HL-60 (cell line): Measurements from ENCODE around the gene PRM3. TPM values are rescaled to one million over a fixed set of nuclear protein-coding genes. Genes with fewer than 3 reads are reported as not detected.

Experiments used
- DNase-seq, 2 experiments: peaks; one replicate each; pipeline ENCODE4 v3.0.0-alpha.2; 2010 to 2020; ENCODE audit warnings: low read depth in 1 of 2, low spot score in 1 of 2
- H3K27ac ChIP-seq: fragments of 250-450 bp; sonication (Bioruptor Pico); replicated peaks from 2 replicates; pipeline ENCODE4 v1.5.1; 2020; ENCODE audit warnings: mild to moderate bottlenecking, moderate library complexity
- H3K27me3 ChIP-seq: fragments of 250-450 bp; sonication (Bioruptor Pico); 2 replicates; pipeline ENCODE4 v1.5.1; 2021; ENCODE audit warnings: mild to moderate bottlenecking, moderate library complexity; ENCODE audit not compliant: insufficient read depth, poor library complexity, severe bottlenecking
- H3K4me3 ChIP-seq: replicated peaks from 2 replicates; pipeline ENCODE4 v1.5.1; 2011; ENCODE audit warnings: mild to moderate bottlenecking, control low read depth, low read length; ENCODE audit not compliant: insufficient read depth
- GABPA ChIP-seq: IDR thresholded peaks from 2 replicates; pipeline ENCODE4 v1.6.1; 2012; ENCODE audit warnings: low read depth
- POLR2AphosphoS5 ChIP-seq: IDR thresholded peaks from 2 replicates; pipeline ENCODE4 v1.6.1; 2012; ENCODE audit warnings: low read depth
- SPI1 ChIP-seq: IDR thresholded peaks from 2 replicates; pipeline ENCODE4 v1.6.1; 2012; ENCODE audit warnings: low read depth, mild to moderate bottlenecking, borderline replicate concordance
- microRNA-seq: library from miRNA; unstranded; fragments of <30 nt; microRNA quantifications from one replicate; pipeline ENCODE4, GENCODE V29; 2018
- TF ChIP-seq, protein P1 (sequence below): IDR thresholded peaks from 2 replicates; pipeline ENCODE4 v1.6.1; 2012; ENCODE audit warnings: low read depth; ENCODE audit not compliant: insufficient replicate concordance
- TF ChIP-seq, protein P2 (sequence below): IDR thresholded peaks from one replicate; pipeline ENCODE4 v1.5.1; 2011; ENCODE audit warnings: low read length, control low read depth, inconsistent platforms; ENCODE audit not compliant: insufficient read depth

PRM3 gene

DNA sequence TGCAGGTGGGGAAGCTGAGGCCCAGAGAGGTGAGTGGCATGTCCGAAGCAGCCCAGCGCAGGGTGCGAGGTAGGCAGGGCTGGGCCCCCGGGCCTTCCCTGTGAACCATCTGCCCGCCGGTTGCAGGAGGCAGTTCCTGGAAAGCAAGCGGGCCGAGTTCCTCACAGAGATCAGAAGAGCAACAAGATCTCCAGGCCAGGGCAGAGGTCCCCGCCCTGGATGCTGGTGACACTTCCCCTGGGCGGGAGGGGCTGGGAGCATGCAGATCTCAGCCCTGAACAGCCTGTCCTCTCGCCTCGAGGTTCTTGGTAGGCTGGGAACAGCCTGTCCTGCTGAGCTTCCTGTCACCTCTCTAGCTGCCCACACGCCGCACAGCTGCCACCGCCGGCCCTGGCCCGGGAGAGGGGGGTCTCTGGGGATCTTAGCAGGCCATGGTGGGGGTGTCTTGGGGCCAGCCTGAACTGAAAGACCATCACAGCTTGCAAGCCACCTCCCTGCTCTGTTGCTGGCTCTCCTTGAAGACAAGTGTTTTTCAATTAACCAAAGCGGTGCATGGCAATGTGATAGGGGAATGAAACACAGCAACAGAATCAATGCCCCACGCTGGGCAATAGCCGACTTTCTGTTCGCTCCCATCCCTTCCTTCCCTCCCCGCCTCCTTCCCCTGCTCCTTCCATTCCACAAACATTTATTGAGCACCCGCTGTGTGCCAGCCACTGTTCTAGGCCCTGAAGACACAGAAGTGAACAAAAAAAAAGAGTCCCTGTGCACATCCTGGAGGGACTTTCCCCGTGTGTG, 49.1 kb downstream of the PRM3 start:
- no peak for TF ChIP-seq POLR2AphosphoS5
- TF ChIP-seq, protein P1, sequence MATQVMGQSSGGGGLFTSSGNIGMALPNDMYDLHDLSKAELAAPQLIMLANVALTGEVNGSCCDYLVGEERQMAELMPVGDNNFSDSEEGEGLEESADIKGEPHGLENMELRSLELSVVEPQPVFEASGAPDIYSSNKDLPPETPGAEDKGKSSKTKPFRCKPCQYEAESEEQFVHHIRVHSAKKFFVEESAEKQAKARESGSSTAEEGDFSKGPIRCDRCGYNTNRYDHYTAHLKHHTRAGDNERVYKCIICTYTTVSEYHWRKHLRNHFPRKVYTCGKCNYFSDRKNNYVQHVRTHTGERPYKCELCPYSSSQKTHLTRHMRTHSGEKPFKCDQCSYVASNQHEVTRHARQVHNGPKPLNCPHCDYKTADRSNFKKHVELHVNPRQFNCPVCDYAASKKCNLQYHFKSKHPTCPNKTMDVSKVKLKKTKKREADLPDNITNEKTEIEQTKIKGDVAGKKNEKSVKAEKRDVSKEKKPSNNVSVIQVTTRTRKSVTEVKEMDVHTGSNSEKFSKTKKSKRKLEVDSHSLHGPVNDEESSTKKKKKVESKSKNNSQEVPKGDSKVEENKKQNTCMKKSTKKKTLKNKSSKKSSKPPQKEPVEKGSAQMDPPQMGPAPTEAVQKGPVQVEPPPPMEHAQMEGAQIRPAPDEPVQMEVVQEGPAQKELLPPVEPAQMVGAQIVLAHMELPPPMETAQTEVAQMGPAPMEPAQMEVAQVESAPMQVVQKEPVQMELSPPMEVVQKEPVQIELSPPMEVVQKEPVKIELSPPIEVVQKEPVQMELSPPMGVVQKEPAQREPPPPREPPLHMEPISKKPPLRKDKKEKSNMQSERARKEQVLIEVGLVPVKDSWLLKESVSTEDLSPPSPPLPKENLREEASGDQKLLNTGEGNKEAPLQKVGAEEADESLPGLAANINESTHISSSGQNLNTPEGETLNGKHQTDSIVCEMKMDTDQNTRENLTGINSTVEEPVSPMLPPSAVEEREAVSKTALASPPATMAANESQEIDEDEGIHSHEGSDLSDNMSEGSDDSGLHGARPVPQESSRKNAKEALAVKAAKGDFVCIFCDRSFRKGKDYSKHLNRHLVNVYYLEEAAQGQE = no peak
- no peak for TF ChIP-seq GABPA
- TF ChIP-seq SPI1 = peak; percentile 66; the same call in 1 of the 2 replicates
- TF ChIP-seq, protein P2, sequence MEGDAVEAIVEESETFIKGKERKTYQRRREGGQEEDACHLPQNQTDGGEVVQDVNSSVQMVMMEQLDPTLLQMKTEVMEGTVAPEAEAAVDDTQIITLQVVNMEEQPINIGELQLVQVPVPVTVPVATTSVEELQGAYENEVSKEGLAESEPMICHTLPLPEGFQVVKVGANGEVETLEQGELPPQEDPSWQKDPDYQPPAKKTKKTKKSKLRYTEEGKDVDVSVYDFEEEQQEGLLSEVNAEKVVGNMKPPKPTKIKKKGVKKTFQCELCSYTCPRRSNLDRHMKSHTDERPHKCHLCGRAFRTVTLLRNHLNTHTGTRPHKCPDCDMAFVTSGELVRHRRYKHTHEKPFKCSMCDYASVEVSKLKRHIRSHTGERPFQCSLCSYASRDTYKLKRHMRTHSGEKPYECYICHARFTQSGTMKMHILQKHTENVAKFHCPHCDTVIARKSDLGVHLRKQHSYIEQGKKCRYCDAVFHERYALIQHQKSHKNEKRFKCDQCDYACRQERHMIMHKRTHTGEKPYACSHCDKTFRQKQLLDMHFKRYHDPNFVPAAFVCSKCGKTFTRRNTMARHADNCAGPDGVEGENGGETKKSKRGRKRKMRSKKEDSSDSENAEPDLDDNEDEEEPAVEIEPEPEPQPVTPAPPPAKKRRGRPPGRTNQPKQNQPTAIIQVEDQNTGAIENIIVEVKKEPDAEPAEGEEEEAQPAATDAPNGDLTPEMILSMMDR = no peak
- H3K27me3 ChIP-seq = no peaks in the 10 kb centered on the region
- peak overlapping the region; percentile 48 for H3K27ac ChIP-seq
- DNase-seq = peak; percentile 78 to 83
- no peak overlapping the region for H3K4me3 ChIP-seq

Small RNA genes within 50 kb of the gene (microRNA-seq; reads per million reads assigned to microRNA genes)
- not detected for gene MIR548H2
